CD4-positive, alpha-beta T cell treated with Interleukin-6 for 4 hours (primary cell): ENCODE results near the gene UBE2O.

Source experiments
- DNase-seq: peaks from one replicate; pipeline ENCODE4 v3.0.0-alpha.2; 2020; ENCODE audit warnings: mixed read lengths

Gene UBE2O

DNA sequence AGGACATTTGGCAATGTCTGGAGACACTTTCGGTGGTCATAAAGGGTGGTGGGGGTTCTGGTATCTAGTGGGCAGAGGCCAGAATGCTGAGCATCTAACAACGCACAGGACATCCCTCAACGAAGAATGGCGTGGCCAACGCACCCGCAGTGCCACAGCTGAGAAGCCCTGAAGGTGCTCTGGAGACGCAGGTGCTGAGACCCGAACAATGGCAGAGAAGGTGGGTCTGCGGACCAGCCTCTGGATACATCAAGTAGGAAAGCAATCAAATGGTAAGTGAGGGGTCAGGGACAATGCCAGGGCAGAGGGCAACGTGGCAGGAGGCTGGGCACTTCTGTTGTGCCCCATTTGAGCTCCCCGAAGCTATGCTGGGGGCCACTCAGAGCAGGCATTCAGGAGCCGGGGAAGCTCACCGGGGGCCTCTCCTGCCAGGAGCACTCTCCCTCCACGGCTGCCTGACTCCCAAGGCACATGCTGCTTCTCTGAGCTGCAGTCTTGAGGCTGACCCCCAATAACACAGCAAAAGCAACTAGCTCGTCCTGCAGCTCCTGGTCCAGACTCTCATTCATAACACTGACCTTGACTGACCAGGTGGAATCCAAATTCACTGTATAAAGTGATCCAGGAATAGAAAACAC is 42.5 kb downstream of the UBE2O start:
- DNase-seq = no peak

DNA sequence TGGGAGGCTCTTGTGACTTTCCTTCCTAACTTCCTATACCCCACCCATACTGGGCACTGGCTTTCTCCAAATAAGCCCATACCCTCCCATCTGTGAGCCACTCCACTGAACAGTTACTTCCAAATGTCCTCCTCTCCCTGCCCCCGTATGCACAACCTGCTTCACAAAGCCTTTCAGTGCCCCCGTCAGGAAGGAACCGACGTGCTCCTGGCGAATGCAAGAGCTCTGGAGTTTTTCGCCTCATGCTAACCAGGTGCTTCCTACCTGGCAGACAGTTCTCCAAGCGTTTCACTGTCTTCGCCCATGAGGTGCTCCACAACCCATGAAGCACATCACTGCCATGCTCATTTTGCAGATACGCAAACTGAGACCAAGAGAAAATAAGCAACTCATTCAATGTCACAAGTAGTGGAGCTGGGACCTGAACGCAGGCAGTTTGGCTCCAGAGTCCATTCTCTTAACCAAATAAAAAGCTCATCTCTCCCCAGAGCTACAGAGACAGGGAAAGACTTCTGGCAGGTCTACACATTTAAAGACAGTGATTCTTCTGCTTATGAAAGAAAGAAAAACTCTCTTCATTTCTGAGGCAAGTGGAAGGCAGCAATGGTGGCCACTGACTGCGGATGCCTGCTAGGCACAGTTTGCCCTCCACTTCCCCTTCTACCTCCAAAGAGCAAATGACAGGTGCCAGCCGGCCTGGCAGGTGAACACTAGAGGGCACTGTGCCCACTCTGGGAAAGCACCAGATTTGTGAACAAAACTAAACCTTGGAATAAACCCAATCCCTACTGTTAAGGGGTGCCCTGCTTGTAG is 44.7 kb downstream of the UBE2O start:
- DNase-seq = peak; percentile 79

DNA sequence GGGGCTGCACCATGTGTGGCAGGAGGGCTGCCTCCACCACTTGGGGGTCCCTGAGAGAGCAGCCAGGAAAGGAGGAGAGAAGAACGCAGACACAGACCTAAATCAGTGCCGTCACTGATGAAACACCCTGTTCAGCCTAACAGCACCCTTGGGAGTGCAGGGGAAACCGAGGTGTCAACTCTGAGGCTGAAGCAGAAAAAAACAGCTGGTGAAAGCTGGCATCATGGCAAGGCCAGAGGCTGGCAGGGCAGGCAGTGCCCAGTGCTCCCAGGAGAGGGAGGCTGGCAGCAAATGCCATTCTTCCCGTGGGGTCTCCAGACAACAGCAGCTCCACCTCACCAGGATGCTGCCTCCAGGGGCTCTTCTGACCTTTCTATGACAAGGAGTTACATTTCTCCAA is 45.4 kb downstream of the UBE2O start:
- DNase-seq = no peak

DNA sequence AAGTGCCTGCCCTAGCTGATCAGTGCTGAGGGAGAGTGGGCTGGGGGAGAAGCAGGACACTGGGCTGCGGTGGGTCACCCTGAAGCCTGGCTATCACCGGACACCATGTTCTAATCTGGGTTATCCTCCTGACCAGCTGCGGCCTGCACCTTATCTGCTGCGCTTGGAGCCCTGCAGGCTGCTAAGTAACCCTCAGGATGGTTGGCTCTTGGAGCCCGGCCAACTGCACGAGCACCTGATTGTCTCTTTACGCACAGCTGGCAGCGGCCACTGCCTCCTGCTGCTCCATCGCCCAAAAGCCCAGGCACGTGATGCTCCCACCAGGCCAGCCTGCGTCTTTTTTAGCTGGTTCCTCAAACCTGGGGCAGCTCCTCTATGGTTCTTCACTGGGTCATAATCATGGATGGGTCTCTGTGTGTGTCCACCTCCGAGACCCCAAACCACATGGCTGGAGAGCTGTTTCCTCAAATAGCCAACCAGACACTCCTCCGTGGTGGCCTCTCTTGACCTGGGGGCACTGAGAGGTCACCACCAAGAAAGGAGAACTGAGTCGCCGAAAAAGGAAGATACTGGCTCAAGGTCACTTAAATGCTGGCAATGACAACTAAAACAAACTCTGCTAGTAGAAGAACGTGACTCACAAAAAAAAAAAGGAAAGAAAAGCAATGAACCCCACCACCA is 46.8 kb downstream of the UBE2O start:
- no peak for DNase-seq

- no peak for DNase-seq
These were observed 47.4 kb downstream of the UBE2O start for GRCh38 chr17:76405607-76405966.

DNA sequence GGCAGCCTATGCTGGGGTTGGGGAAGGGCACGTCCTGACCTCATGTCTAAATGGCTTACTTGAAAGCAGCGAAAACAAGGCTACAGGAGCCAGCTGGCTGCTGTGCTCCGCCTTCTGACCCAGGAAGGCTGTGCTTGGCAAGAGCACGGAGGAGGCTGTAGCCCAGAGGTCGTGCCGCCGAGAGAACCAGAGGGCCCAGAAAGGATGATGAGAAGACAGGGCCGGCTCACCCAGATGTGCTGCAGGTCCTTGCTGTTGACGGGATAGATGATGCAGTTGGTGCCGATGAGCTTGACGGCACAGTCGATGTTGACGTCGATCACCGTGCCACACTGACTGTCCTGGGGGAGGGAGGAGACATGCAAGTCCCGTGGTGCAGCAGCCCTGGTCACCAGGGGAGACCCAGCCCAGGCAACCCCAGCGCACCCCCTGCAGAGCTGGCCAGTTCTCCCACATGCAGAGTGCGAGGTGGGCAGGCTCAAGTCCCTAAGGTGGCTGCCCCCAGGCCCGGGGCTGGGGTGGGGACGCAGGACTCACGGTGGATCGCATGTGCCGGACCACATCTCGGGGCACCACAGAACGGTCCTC is 47.9 kb downstream of the UBE2O start:
- DNase-seq = no peak

- no peak for DNase-seq
These were observed 48.7 kb downstream of the UBE2O start for GRCh38 chr17:76404256-76404655.

GRCh38 chr17:76402711-76403110 is 50.2 kb downstream of the UBE2O start:
- DNase-seq = no peak

GRCh38 chr17:76399175-76400172 is 53.5 kb downstream of the UBE2O start:
- DNase-seq = no peak

DNA sequence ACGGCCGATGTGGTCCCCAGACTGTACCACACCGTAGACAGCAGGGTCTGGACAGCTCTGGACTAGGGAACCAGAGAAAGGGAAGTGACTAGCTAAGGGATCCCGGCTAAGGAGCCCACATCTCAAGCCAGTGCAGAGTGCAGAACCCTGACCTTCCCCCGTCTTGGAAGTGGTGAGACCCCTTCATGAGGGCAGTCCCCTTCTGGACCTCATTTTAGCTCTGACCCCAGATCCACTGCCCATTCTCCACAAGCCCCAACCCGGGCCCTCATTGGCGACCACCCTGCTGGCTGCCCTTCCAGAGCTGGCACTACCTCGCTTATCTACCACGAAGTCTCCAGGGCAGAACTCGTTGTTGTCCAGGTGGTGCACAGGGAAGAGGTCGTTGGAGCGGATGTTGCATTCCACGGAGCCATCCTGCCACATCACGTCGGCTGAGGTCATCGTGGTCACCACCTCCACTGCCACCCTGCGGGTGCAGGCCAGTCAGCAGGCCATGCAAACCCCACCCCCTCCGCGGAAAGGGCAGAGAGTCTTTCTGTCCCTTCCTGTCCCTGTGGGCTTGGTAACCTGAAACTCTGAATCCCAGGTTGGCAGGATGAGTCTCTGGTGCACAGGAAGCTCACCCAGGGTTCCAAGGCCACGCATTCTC is 54.3 kb downstream of the UBE2O start:
- no peak for DNase-seq

DNA sequence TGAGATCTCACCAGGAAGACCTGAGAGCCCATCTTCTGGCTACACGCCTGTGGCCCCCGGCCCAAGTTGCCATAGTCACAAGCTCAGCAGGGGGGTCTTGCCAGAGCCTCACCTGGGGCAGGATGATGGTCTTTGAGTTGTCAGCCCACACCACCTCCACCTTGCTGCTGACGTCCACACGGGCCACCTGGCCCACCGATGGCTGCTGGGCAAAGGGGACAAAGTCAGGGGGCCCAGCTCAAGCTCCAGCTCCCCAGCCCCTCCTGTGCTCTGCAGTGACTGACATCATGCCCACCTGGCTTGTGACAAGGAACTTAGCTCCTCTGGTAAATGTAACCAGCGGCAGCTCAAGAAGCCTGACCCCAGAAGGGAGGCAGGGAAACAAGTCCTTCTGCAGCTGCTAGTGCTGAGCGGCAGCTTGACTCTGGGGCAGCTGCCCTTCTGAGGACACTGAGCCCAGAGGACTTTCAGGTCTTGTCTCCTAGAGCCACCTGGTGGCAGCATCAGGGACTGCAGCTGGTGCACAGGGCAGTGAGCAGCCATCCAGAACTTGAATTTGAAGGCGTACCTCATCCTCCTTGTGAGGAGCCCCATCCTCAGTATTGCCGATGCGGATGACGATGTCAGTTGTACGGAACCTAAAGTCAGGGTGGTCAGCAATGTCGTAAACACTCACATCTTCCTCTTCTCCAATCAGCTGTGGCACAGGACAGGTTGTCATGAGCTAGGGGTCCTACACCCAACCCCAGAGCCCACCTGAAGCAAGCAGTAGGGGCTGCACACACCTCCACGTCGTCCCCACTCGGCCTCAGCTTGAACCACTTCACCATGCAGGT is 55.0 kb downstream of the UBE2O start:
- peak; percentile 89 for DNase-seq

GRCh38 chr17:76397184-76397583 is 55.8 kb downstream of the UBE2O start:
- no peak for DNase-seq

GRCh38 chr17:76395980-76396379 is 57.0 kb downstream of the UBE2O start:
- no peak for DNase-seq

GRCh38 chr17:76394166-76394565 is 58.8 kb downstream of the UBE2O start:
- DNase-seq = no peak

- DNase-seq = no peak
These were observed 61.7 kb downstream of the UBE2O start for GRCh38 chr17:76391200-76391715.

DNA sequence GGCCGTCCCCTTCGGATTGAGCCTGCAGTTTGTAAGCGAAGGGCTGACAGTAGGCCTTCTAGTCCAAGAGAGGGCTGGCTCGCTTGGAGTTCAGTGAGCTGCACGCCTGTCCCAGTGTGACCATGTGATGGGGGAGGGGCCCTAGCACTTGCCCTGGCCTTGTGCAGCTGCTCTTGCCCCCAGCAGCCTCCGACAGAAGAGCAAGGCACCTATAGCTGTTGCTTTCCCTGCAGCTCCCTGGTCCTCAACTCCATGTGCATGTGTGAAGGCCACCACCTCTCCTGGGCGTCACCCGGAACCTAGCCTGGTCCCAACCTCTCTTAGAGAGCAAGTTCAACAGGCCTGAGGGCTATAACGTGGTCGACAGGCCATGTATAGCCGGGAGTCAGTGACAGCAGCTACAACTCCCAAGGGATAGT is 62.9 kb downstream of the UBE2O start:
- no peak for DNase-seq

DNA sequence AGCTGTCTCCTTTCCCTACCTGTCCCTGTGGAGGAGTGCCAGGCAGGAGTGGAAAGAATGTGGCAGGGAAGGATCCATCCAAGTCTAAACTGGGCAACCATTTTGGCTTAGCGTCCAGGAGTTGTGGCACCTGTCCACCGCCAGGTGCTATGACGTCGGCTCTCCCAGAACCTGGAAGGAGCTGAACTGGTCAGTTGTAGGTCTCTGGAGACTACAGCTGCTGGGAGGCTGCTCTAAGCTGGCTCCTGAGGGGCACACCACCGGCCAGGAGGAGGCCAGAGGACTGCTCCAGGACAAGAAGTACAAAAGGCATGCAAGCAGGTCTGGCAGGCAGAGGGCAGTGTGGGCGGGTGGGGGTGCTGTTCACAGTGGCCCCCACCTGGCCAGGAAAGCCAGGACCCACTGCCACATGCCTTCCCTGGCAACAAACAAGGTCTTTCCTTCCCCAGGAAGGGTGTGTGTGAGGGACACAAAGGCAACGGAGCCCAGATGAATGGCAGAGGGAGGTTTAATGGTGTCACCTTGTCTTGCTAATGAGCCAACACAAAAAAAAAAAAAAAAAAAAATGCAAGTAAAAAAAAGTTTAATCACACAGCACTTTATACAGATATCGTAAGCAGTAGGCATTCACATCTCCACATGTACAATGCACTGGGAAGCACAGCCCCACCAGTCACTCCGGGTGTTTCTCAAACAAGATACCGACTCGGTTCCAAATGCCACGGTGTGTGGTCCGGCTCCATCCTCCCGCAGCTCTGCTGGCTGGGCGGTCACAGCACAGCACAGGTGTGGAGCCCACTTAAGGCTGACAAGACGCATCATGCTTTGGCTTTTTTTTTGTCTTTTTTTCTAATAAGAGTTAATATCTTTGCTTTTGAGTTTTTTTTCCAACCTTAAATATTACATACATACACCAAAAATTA is 63.7 kb downstream of the UBE2O start:
- no peak for DNase-seq

DNA sequence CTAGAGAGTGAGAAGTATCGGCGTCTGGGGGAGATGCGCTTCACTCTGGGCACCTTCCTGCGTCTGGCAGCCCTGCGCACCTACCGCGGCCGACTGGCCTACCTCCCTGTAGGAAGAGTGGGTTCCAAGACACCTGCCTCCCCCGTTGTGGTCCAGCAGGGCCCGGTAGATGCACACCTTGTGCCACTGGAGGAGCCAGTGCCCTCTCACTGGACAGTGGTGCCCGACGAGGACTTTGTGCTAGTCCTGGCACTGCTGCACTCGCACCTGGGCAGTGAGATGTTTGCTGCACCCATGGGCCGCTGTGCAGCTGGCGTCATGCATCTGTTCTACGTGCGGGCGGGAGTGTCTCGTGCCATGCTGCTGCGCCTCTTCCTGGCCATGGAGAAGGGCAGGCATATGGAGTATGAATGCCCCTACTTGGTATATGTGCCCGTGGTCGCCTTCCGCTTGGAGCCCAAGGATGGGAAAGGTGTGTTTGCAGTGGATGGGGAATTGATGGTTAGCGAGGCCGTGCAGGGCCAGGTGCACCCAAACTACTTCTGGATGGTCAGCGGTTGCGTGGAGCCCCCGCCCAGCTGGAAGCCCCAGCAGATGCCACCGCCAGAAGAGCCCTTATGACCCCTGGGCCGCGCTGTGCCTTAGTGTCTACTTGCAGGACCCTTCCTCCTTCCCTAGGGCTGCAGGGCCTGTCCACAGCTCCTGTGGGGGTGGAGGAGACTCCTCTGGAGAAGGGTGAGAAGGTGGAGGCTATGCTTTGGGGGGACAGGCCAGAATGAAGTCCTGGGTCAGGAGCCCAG is 65.8 kb downstream of the UBE2O start:
- DNase-seq = no peak
